Measurements from ENCODE around the gene TNFRSF21.

GRCh38 chr6:47197682-47198640, 111.7 kb downstream of the TNFRSF21 start:
- TF ChIP-seq CTCF (conservative IDR thresholded peaks at IDR 0.05 in 1 of 2, IDR thresholded peaks at IDR 0.05 in 1 of 2; ENCODE audit: extremely low read depth in 1 of 2, insufficient read depth in 1 of 2, low read depth in 1 of 2, low read length in 2 of 2) (no peak), EZH2 (IDR thresholded peaks at IDR 0.05; ENCODE audit: borderline replicate concordance, low read length) (no peak)

Data from mammary epithelial cell (primary cell).